Measurements from ENCODE around the gene CCR1. TPM values are rescaled to one million over a fixed set of nuclear protein-coding genes. Genes with fewer than 3 reads are reported as not detected.
A peak's percentile ranks its signal among the peaks of the same experiment; 100 is the strongest.

Gene CCR1
- total and polyA plus RNA-seq, 9 of the 15 experiments (the other 6 are each of a cell fraction or from before 2014, with no cell fraction given), result not detected

- TF ChIP-seq REST (IDR thresholded peaks at IDR 0.05; ENCODE audit: borderline replicate concordance) (no peak), REST (CRISPR knock-in tag; IDR thresholded peaks at IDR 0.05; ENCODE audit: low read depth) (no peak), ZNF212 (CRISPR knock-in tag; IDR thresholded peaks at IDR 0.05) (no peak), ZNF766 (CRISPR knock-in tag; conservative IDR thresholded peaks at IDR 0.05) (peak; percentile 89), GABPA (tag; conservative IDR thresholded peaks at IDR 0.05; ENCODE audit: low read depth) (peak; percentile 50), EHMT2 (IDR thresholded peaks at IDR 0.05) (no peak), ZNF280A (IDR thresholded peaks at IDR 0.05; ENCODE audit: low read depth, partially characterized antibody) (no peak), TAF1 (IDR thresholded peaks at IDR 0.05; ENCODE audit: control insufficient read depth, extremely low read depth, insufficient read depth, low read length, severe bottlenecking) (no peak), ZC3H8 (IDR thresholded peaks at IDR 0.05) (no peak), CBFA2T3 (IDR thresholded peaks at IDR 0.05) (no peak), FOXK2 (conservative IDR thresholded peaks at IDR 0.05 in 1 of 2, IDR thresholded peaks at IDR 0.05 in 1 of 2; ENCODE audit: low read depth in 2 of 2) (no peak), MEIS2 (IDR thresholded peaks at IDR 0.05; ENCODE audit: partially characterized antibody) (peak; percentile 27), KLF6 (CRISPR knock-in tag; IDR thresholded peaks at IDR 0.05; ENCODE audit: borderline replicate concordance) (no peak)
- TF ChIP-seq, protein P1, sequence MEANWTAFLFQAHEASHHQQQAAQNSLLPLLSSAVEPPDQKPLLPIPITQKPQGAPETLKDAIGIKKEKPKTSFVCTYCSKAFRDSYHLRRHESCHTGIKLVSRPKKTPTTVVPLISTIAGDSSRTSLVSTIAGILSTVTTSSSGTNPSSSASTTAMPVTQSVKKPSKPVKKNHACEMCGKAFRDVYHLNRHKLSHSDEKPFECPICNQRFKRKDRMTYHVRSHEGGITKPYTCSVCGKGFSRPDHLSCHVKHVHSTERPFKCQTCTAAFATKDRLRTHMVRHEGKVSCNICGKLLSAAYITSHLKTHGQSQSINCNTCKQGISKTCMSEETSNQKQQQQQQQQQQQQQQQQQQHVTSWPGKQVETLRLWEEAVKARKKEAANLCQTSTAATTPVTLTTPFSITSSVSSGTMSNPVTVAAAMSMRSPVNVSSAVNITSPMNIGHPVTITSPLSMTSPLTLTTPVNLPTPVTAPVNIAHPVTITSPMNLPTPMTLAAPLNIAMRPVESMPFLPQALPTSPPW (CRISPR knock-in tag; IDR thresholded peaks at IDR 0.05), result no peak
- TF ChIP-seq, protein P2, sequence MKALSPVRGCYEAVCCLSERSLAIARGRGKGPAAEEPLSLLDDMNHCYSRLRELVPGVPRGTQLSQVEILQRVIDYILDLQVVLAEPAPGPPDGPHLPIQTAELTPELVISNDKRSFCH (CRISPR knock-in tag; IDR thresholded peaks at IDR 0.05), result no peak
- TF ChIP-seq, protein P2 (tag; IDR thresholded peaks at IDR 0.05), result no peak
- TF ChIP-seq, protein P3, sequence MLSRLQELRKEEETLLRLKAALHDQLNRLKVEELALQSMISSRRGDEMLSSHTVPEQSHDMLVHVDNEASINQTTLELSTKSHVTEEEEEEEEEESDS (CRISPR knock-in tag; IDR thresholded peaks at IDR 0.05), result no peak
These were observed 28.4 kb upstream of the CCR1 start (continued) for GRCh38 chr3:46236294-46237054.

Measured in K562 (cell line).